D721Med (cell line): ENCODE measurements around the gene SULT1B1.

Experiments used
- DNase-seq: peaks from one replicate; pipeline ENCODE4 v3.0.0; 2011; ENCODE audit warnings: low spot score; ENCODE audit not compliant: insufficient read length
- FAIRE-seq: peaks from 2 replicates; lab custom pipeline; 2011; peaks lifted over from hg19 to GRCh38; lab: Jason Lieb, UNC
- CTCF ChIP-seq: IDR thresholded peaks from 2 replicates; pipeline ENCODE4 v1.5.1; 2012; ENCODE audit warnings: mild to moderate bottlenecking, control low read depth; ENCODE audit not compliant: insufficient read depth; ENCODE audit errors: missing control alignments

The SULT1B1 gene

GRCh38 chr4:69765751-69766150 lies 5.3 kb upstream of the SULT1B1 start:
- no peak for TF ChIP-seq CTCF
- FAIRE-seq (no peak), DNase-seq (no peak)

- FAIRE-seq (no peak), DNase-seq (no peak)
- no peak for TF ChIP-seq CTCF
These were observed 3.9 kb upstream of the SULT1B1 start for GRCh38 chr4:69764311-69764710.

GRCh38 chr4:69763233-69763632 lies 2.8 kb upstream of the SULT1B1 start:
- DNase-seq: no peak
- TF ChIP-seq CTCF: no peak
- no peak for FAIRE-seq

- no peak for TF ChIP-seq CTCF
- no peak for DNase-seq
- no peak for FAIRE-seq
These were observed 1.2 kb downstream of the SULT1B1 start for GRCh38 chr4:69759189-69759604.

- FAIRE-seq (no peak), DNase-seq (no peak)
- no peak for TF ChIP-seq CTCF
These were observed 3.0 kb downstream of the SULT1B1 start for GRCh38 chr4:69757464-69757863.

- FAIRE-seq (no peak), DNase-seq (no peak)
- no peak for TF ChIP-seq CTCF
These were observed 5.4 kb downstream of the SULT1B1 start for GRCh38 chr4:69754926-69755580.

- DNase-seq (no peak), FAIRE-seq (no peak)
- TF ChIP-seq CTCF: no peak
These were observed 6.7 kb downstream of the SULT1B1 start for GRCh38 chr4:69753686-69754085.
